HepG2 (cell line): ENCODE measurements around the gene SEMA4C. TPM values are rescaled to one million over a fixed set of nuclear protein-coding genes. Genes with fewer than 3 reads are reported as not detected.
A peak's percentile ranks its signal among the peaks of the same experiment; 100 is the strongest.

Experiments
- ATAC-seq: fragments of 200-7000 bp; cut with Tn5 transposase; 3 replicates; pipeline ENCODE4 v1.9.1; 2020; ENCODE audit warnings: mild to moderate bottlenecking, moderate library complexity
- BruUV-seq: library from RNA; stranded (reverse); fragments of 400-500 nt; replicated peaks from 2 replicates; lab custom pipeline; 2021; lab: Mats Ljungman, UMichigan
- CTCF ChIA-PET: fragments of 300-600 bp; formaldehyde crosslinking; extraction: SDS; loops from one replicate; lab custom pipeline; 2021; ENCODE audit warnings: low total read pairs, inconsistent platforms, low intra/inter-chr PET ratio; lab: Yijun Ruan, JAX
- POLR2A ChIA-PET: fragments of 350-600 bp; sonication (Branson Sonifier 250); formaldehyde crosslinking; loops from one replicate; lab custom pipeline; 2020; ENCODE audit warnings: antibody characterized with exemption, inconsistent platforms; lab: Yijun Ruan, JAX
- DNase-seq: peaks from one replicate; pipeline ENCODE4 v3.0.0-alpha.2; 2015; ENCODE audit warnings: low spot score
- FAIRE-seq: peaks from 3 replicates; lab custom pipeline; 2011; peaks lifted over from hg19 to GRCh38; lab: Jason Lieb, UNC
- H2AFZ ChIP-seq: one replicate; pipeline ENCODE4 v1.6.1; 2011; ENCODE audit warnings: low read length, inconsistent platforms
- H3K27ac ChIP-seq: fragments of 300-600 bp; 3 replicates; pipeline ENCODE4 v1.8.0; 2011; ENCODE audit warnings: mixed run types, mild to moderate bottlenecking, mixed read lengths, low read length, inconsistent platforms; ENCODE audit not compliant: insufficient read depth; ENCODE audit errors: extremely low read length
- H3K27me3 ChIP-seq, 2 experiments: fragments of 200-600 bp in 1 of 2; 2 replicates in 1 of 2; 3 replicates in 1 of 2; pipeline versions ENCODE4 v1.6.0 to v1.8.0; 2011; ENCODE audit warnings: low read length in 2 of 2, mild to moderate bottlenecking in 2 of 2, moderate library complexity in 2 of 2, inconsistent platforms in 1 of 2; ENCODE audit not compliant: insufficient read depth in 2 of 2, control insufficient read depth in 1 of 2
- H3K36me3 ChIP-seq, 2 experiments: fragments of 200-600 bp in 1 of 2; replicated peaks in 1 of 2; 2 replicates in 1 of 2; 3 replicates in 1 of 2; pipeline versions ENCODE4 v1.5.1 to v1.8.0; 2011; ENCODE audit warnings: low read length in 2 of 2, inconsistent platforms in 1 of 2; ENCODE audit not compliant: insufficient read depth in 2 of 2, control insufficient read depth in 1 of 2
- H3K4me1 ChIP-seq: 2 replicates; pipeline ENCODE4 v1.5.1; 2012; ENCODE audit warnings: low read length, inconsistent platforms; ENCODE audit not compliant: insufficient read depth
- H3K4me2 ChIP-seq: 2 replicates; pipeline ENCODE4 v1.6.0; 2011; ENCODE audit warnings: low read depth, low read length, inconsistent platforms
- H3K4me3 ChIP-seq, 3 experiments: fragments of 200-600 bp in 1 of 3; sonication (generic), shearing (Covaris generic) in 1 of 3; replicated peaks in 1 of 3; 2 replicates each; pipeline ENCODE4 v1.5.1; 2011 to 2016; ENCODE audit warnings: low read length in 3 of 3, inconsistent platforms in 2 of 3, low read depth in 2 of 3, mild to moderate bottlenecking in 2 of 3, control low read depth in 1 of 3, mixed read lengths in 1 of 3; ENCODE audit not compliant: insufficient read depth in 1 of 3
- H3K79me2 ChIP-seq: one replicate; pipeline ENCODE4 v1.6.1; 2011; ENCODE audit warnings: low read length, inconsistent platforms; ENCODE audit not compliant: insufficient read depth
- H3K9ac ChIP-seq: 2 replicates; pipeline ENCODE4 v1.6.0; 2011; ENCODE audit warnings: mild to moderate bottlenecking, low read depth, low read length, inconsistent platforms; ENCODE audit not compliant: insufficient read depth
- H3K9me3 ChIP-seq: 2 replicates; pipeline ENCODE4 v1.5.1; 2012; ENCODE audit warnings: mild to moderate bottlenecking, low read length
- H4K20me1 ChIP-seq: 2 replicates; pipeline ENCODE4 v1.6.0; 2011; ENCODE audit warnings: inconsistent platforms, mild to moderate bottlenecking, low read length, moderate library complexity; ENCODE audit not compliant: insufficient read depth
- DPF2 ChIP-seq: sonication (generic); formaldehyde crosslinking; IDR thresholded peaks from 2 replicates; pipeline ENCODE4 v1.4.0; 2020; ENCODE audit warnings: mild to moderate bottlenecking, low read depth, missing genetic modification reagents, borderline replicate concordance
- FOXA1 ChIP-seq, 2 experiments: fragments of 450-650 bp in 1 of 2; sonication (generic) in 1 of 2; formaldehyde crosslinking in 1 of 2; IDR thresholded peaks; 2 replicates each; pipeline versions ENCODE4 v1.4.0 to v1.6.1; 2016 to 2020; ENCODE audit warnings: missing genetic modification reagents in 1 of 2
- FOXM1 ChIP-seq: sonication (generic); formaldehyde crosslinking; IDR thresholded peaks from 2 replicates; pipeline ENCODE4 v1.5.0; 2020; ENCODE audit warnings: missing genetic modification reagents
- GABPB1 ChIP-seq: IDR thresholded peaks from 2 replicates; pipeline ENCODE4 v1.6.1; 2016; ENCODE audit warnings: mild to moderate bottlenecking, missing genetic modification reagents, moderate library complexity, missing compliant biosample characterization
- HDAC6 ChIP-seq: fragments of 200-600 bp; sonication (generic); IDR thresholded peaks from 2 replicates; pipeline ENCODE4 v1.7.0; 2017; ENCODE audit warnings: mild to moderate bottlenecking, antibody characterized with exemption, low read length, low read depth
- NFYB ChIP-seq: sonication (generic); formaldehyde crosslinking; IDR thresholded peaks from 2 replicates; pipeline ENCODE4 v1.4.0; 2020; ENCODE audit warnings: missing genetic modification reagents
- RXRA ChIP-seq: sonication (generic); formaldehyde crosslinking; IDR thresholded peaks from 2 replicates; pipeline ENCODE4 v1.5.1; 2020; ENCODE audit warnings: missing genetic modification reagents
- WGBS: methylation state at CpG from one replicate; pipeline ENCODE4 v1.1.6; 2017; ENCODE audit warnings: low lambda C conversion rate; 5-methylcytosine and 5-hydroxymethylcytosine counted together
- in situ Hi-C: cut with HindIII; loops from 2 replicates; pipeline ENCODE4 v1.10.0; 2017; ENCODE audit warnings: low pct_unique_long_range_greater_than_20kb; ENCODE audit not compliant: extremely low pct_ligation_motif_present
- intact Hi-C: fragments of 100-400 bp; cut with micrococcal nuclease; formaldehyde crosslinking; loops from one replicate; pipeline ENCODE4 v1.10.0; 2022; ENCODE audit not compliant: unreplicated experiment
- polyA plus RNA-seq, 8 experiments: library from polyadenylated mRNA; depleted of rRNA in 3 of 8; stranded (reverse) in 7 of 8; unstranded in 1 of 8; fragments of >200 nt; fragmentation: Illumina TruSeq in 4 of 8; extraction: Trizol in 4 of 8; gene quantifications; 2 replicates each; pipeline versions ENCODE4 v1.2.1 to v1.2.3, GENCODE V29; 2011 to 2016; ENCODE audit warnings: low read depth in 4 of 8, missing spikeins in 1 of 8, mixed read lengths in 1 of 8; ENCODE audit not compliant: insufficient read depth in 1 of 8
- total RNA-seq, 5 experiments: library from RNA; depleted of rRNA; stranded (reverse); fragments of >200 nt; fragmentation: Illumina TruSeq; extraction: Trizol; gene quantifications; 2 replicates each; pipeline ENCODE4 v1.2.3, GENCODE V29; 2016; ENCODE audit warnings: low read depth in 1 of 5
- TF ChIP-seq, protein P1 (sequence below): sonication (generic); formaldehyde crosslinking; IDR thresholded peaks from 2 replicates; pipeline ENCODE4 v1.8.0; 2022; ENCODE audit warnings: missing genetic modification reagents, mild to moderate bottlenecking, inconsistent platforms, borderline replicate concordance
- TF ChIP-seq, protein P2 (sequence below): sonication (generic); formaldehyde crosslinking; IDR thresholded peaks from 2 replicates; pipeline ENCODE4 v1.4.0; 2020; ENCODE audit warnings: missing genetic modification reagents

SEMA4C gene
- total and polyA plus RNA-seq, 2 of the 13 experiments (the other 11 are each of a cell fraction or from before 2014, with no cell fraction given): 25.9 to 46.6 TPM

DNA sequence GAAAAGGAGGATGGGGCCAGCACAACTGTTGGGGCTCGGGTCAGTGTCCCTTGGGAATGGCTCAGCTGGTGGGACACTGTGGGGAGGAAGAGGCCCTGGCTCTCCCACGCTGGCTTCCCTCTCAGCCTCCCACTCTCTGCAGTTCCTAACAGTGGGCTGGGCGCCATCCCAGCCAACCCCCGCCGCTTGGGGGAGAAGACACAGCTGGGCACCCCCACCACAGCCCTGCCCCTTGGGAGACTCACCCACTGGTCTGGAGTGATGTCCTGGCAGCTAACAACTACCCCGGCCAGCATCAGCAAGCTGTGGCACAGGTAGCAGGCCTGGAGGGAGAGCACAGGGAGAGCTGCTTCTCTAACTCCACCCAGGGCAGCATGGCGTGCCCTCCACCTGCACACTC is 8.3 kb upstream of the SEMA4C start (continued):
- TF ChIP-seq, protein P1, sequence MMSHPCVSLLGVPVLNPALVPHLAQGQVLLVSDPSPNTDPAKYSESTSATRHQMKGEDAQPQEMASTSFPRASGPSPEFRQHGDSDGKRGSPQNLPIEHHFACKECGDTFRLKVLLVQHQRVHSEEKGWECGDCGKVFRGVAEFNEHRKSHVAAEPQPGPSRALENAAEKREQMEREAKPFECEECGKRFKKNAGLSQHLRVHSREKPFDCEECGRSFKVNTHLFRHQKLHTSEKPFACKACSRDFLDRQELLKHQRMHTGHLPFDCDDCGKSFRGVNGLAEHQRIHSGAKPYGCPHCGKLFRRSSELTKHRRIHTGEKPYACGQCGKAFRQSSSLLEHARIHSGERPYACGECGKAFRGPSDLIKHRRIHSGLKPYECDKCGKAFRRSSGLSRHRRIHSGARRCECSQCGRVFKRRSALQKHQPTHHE (CRISPR knock-in tag): no peak
- TF ChIP-seq HDAC6 (no peak), NFYB (CRISPR knock-in tag) (no peak), DPF2 (CRISPR knock-in tag) (no peak), FOXA1 (IDR thresholded peaks at IDR 0.05) (no peak), FOXA1 (CRISPR knock-in tag; IDR thresholded peaks at IDR 0.05) (no peak), FOXM1 (CRISPR knock-in tag) (no peak)
- TF ChIP-seq, protein P2, sequence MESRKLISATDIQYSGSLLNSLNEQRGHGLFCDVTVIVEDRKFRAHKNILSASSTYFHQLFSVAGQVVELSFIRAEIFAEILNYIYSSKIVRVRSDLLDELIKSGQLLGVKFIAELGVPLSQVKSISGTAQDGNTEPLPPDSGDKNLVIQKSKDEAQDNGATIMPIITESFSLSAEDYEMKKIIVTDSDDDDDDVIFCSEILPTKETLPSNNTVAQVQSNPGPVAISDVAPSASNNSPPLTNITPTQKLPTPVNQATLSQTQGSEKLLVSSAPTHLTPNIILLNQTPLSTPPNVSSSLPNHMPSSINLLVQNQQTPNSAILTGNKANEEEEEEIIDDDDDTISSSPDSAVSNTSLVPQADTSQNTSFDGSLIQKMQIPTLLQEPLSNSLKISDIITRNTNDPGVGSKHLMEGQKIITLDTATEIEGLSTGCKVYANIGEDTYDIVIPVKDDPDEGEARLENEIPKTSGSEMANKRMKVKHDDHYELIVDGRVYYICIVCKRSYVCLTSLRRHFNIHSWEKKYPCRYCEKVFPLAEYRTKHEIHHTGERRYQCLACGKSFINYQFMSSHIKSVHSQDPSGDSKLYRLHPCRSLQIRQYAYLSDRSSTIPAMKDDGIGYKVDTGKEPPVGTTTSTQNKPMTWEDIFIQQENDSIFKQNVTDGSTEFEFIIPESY (CRISPR knock-in tag): no peak

DNA sequence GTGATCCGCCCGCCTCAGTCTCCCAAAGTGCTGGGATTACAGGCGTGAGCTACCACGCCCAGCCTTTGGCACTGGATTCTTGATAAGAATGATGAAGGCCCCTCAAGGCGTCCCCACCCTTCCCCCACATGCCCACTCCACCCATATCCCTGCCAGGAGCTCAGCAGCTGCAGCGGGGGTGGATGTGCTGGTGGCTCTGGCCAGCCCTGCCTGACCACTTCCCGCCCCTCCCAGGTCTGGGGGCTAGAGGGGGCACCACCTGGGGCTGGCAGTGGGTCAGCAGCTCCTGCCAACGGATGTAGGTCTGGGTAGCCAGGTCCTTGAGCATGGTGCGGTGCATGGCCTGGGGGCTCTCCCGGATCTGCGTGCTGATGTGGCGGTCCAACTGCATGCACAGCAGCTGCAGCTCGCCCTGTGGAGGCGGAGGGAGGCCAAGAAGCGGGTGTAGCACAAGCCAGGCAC is 7.8 kb upstream of the SEMA4C start:
- intact Hi-C loops (no loop called here), in situ Hi-C loops (no loop called here)
- WGBS: 29% methylated on average over 13 of the region's 15 CpGs
- Histone ChIP-seq H4K20me1 (no peaks in the 10 kb centered on the region; the same call in 1 of the 2 replicates), H3K4me2 (no peak overlapping the region), H2AFZ (no peak overlapping the region), H3K4me3 (no peak overlapping the region), H3K27ac (no peak overlapping the region), H3K27me3 (peaks cover 37 to 95% of the 10 kb centered on the region in 2 experiments), H3K9ac (no peak overlapping the region), H3K79me2 (no peaks in the 10 kb centered on the region), H3K9me3 (no peaks in the 10 kb centered on the region), H3K36me3 (no peaks in the 10 kb centered on the region)
- ChIA-PET POLR2A (no interaction called here), CTCF (no interaction called here)
- ATAC-seq (no peak), DNase-seq (no peak)
- TF ChIP-seq GABPB1 (CRISPR knock-in tag) (0 out of 2 replicates have a peak, but pooled peaks have one; percentile 13), RXRA (CRISPR knock-in tag) (no peak)
- TF ChIP-seq, all 625 proteins: peak for 1
- no peak for FAIRE-seq
- no TSS peak for BruUV-seq
- H3K4me1 ChIP-seq: peaks cover 4% of the 10 kb centered on the region
